HG03280 (cell line): ENCODE results near the gene NGEF.

Source experiments
- ATAC-seq: cut with Tn5 transposase; IDR thresholded peaks from one replicate; pipeline ENCODE4 v1.9.1; 2021; ENCODE audit warnings: mild to moderate bottlenecking, moderate library complexity; ENCODE audit not compliant: unreplicated experiment

Gene NGEF

DNA sequence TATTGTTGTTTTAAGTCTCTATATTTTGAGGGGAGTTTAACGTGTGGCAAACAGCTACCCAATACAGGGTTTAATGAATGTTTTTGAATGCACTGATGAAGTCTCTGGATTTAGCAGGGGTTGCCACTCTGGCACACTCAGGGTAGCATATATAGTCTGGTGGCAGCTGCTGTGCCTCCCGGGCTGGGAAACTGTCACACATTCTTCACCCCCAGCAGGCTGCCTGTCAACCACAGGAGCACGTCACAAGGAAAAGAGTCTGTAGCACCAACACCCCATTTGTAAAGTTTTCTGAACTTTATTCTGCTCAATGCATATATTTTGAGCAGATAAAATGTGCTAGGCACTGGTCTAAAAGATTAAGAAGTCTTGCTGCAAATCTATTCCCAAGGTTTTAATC lies 39.3 kb downstream of the NGEF start:
- no peak for ATAC-seq

DNA sequence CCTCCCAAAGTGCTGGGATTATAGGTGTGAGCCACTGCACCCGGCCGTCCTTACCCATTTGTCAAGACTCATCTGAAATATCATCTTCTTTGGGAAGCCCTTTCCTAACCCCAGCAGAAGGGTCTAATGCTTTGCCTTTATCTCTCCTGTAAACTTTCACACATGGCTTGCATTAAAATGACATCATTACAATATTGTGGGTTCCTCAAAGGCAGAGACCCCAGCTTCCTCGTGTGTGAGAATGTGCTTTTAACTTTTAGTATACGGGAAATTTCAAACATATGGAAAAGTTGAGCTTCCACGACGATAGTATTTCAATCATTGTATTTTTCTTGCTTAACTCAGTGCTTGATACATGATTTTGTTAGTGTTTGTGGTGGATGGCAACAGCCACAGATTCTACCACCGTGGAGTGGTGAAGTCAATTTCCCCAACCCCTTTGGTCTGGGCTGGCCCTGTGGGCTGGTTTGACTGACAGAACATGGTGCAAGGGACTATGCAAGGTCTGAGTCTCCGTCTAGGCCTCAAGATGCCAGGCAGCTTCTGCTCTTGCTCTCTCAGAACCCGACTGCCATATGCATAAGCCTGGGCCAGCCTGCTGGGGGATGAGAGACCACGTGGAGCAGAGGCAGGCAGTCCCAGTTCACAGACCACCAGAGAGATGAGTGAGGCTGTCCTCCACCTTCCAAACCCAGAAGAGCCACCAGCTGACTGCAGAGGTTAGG lies 39.9 kb downstream of the NGEF start:
- ATAC-seq: no peak

DNA sequence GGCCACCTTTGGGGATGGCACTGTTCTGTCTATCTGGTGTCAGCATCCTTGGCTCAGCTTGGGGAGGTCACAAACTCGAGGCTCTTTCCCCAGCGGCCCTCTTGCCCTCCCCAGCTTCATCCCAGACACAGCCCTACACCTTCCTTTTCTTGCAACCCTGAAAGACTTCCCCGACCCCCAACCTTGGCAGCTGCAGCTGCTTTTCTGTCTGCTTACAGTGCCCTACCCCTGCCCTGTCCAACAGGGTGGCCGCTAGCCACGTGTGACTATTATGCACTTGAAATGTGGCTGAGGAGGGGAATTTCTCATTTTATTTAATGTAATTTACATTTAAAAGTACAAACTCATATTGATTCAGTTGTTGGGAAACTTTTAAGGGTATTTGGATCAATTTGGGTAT lies 41.3 kb downstream of the NGEF start:
- ATAC-seq: no peak

DNA sequence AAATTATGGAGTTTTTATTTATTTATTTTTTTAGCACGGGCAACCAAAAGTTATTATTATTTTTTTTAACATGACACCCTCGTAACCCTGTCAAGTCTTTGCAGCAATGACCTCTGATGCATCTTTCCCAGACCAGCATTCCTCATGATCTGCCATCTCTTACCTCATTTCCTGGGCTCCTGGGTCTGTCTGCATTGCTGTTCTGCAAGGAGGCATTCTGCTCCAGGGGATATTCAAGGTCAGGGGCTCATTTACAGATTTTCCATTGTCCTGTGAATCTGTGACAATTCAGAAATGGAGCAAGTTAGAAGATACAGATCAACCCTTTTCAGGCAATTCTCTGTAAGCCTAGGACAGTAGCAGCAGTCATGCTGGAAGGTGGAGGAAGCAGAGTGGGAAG lies 43.0 kb downstream of the NGEF start:
- ATAC-seq: no peak

DNA sequence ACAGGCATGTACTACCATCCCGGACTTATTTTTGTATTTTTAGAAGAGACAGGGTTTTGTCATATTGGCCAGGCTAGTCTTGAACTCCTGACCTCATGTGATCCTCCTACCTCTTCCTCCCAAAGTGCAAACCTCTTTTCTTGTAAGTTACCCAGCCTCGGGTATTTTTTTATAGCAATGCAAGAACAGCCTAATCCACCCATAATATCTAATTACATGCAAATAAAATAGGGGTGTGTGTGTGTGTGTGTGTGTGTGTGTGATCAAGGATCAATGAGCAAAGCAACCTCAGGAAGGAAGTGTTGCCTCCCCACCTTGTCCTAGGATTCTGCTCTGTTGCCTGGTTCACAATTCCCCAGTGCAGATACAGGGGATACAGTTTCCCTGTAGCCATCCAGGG lies 45.6 kb downstream of the NGEF start:
- ATAC-seq: no peak

DNA sequence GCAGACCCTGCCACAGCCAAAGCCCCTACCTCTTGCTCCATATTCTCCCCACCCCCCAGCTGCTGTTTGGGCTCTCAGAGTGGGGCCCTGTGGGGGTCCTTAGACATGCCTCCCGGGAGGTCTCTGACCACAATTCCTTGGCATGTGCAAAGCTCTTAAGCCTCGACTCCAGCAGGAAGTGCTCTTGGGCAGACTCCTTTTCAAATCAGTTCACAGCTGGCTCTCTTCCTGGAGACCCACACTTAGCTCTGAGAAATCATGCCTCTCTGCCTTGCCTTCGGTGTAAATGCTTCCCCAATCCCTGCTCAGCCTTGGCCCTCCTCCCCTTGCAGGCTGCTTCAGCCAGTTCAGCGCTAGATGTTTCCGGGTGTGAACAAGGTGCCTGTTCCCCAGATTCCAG lies 46.9 kb downstream of the NGEF start:
- no peak for ATAC-seq

DNA sequence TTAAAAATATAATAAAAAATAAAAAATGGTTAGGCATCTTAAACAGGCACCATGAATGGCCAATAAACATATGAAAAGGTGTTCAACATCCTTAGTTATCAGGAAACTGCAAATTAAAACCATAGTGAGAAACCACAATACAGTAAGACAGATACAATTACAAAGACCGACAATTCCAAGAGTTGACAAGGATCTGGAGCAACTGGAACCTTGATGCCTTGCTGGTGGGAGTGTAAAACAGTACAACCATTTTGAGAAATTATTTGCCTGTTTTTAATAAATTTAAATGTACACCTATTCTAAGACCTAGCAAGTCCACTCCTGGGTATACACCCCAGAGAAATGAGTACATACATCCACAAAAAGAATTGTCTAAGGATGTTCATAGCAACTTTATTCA lies 49.1 kb downstream of the NGEF start:
- ATAC-seq: no peak

DNA sequence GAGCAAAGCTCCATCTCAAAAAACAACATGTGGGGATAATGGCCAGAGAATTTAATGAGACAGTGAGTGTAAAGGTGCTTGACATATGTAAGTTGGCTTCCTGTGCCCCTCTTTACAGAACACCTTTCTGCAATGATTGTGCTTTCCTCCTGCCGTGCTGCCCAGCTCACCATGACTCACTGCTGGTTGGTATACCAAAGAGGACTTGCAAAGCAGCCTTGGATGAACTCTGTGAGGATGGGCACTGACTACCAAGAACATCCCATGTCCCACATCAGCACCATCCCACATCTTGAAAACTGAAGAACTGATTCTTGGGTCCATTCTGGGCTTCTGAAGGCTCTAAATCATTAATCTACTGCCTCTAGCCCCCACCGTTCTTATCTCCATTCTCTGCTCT lies 52.2 kb downstream of the NGEF start:
- ATAC-seq: no peak

DNA sequence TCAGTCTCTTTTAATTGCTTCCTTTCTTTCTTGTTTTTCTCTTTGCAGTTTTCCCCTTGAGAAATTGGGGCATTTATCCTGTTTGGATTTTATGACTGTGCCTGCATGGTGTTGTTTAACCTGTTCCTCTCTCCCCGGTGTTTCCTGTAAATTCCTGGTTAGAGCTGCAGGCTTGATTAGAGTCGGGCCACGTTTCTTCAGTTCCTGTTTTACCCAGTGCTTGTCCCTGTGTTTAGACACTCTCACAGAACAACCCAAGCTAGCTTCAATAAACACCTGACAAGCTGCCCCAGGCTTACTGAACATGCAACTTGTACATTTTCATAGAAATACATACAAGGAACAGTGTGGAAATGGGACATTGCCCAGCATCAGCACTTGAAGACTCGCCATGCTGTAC lies 53.9 kb downstream of the NGEF start:
- ATAC-seq: no peak

DNA sequence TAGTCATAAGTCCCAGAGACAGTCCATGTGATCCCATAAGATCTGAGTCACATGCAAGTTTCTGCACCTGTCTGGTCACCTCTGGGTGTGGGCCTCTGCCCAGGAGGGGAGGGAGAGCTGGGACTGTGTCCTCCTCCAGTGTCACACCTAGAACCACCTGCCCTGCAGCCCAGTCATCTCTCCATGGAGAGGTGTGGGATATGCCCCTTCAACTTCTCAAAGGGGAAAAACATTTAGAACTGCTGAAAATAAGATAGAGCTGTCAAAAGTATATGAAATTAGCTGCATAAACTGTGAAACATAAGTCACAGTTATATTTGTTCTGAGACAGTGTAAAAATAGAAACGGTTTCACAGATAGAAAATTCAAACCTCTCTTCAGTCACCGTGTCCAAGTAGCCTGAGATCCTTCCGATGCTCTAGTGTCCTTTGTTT lies 55.4 kb downstream of the NGEF start:
- ATAC-seq: peak; percentile 53

DNA sequence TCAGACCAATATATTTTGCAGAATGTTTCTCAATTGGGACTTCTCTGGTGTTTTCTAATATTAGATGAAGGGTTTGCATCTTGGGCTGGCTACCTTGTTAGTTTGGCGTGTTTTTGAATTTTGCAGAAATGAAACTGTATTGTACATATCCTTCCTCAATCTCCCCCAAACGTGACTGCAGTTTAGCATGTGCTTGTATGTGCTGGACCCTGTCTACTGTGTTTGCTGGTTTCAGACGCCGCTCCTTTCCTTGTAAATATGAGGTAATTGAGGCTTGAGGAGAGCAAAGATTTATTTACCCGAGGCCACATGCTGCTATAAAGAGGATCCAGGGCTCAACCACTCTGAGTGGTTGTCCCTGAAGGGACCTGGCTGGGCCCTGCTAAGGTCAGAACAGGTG lies 57.2 kb downstream of the NGEF start:
- ATAC-seq: no peak

DNA sequence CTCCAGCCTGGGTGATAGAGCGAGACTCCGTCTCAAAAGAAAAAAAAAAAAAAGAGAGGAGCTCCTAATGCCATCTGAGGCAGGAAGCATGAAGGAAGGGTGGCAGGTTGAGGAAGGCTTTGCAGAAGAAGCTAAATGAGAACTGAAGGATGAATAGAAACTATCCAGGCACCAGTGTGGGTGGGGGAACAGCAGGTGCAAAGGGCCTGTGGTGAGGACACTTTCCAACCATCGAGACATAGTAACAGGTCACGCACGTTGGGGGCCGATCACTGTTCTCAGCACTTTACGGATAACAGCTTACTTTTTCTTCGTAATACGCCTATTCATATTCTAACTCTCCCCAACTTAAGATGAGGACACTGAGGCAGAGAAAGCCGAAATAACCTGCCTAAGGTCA lies 58.4 kb downstream of the NGEF start:
- no peak for ATAC-seq

DNA sequence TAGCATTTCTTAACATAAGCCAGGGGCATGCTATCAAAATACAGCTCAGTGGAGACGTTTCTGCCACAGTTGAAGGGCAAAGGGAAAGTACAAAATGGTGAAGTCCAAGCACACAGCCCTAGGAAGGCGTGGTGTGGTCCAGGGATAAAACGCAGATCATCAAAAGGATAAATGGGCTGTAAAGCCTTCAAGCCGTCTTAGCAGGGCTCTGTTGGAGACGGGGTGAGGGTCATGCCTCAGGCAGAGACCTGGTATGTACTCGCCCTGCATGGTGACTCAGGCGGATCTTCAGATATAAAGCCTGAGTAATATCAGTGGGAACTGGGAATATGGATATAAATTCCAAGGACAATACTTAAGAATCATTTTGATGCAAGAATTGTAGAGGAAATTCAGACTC lies 61.2 kb downstream of the NGEF start:
- ATAC-seq: no peak

DNA sequence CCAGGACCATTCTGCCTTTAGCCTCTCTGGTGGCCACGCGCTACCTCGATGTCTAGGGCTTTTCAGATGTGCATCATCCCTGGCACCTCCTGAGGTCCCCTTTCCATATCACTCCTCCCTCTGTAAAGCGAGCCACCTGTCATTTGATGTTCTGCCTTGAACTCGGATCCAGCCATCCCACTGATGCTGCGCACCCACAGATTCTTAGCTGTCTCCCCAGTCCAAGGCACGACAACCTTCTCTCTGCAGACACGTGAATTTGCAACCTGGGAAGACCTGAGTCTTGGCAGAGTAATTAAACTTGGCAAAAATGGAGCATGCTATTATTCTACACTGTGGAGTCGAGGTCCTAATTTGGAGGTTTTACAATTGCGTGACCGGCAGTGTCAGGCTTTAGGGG lies 61.9 kb downstream of the NGEF start:
- no peak for ATAC-seq

DNA sequence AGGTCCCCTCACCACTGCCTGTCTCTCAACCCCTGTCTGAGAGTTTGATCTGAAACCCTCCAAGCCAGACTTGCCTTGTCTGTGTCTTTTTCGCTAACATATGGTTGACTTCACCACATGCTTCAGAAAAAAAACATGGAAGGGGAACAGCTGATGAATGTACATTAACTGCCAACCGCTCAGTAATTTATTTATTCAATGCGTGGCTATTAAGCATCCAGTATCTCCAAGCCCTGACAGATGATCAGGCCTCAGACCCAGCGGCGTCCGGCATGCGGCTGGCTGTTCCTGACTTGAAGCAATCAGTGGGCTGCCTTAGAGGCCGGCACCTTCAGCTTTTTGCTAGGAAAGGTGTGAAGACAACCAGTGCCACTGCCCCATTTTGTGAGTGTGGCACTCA lies 62.3 kb downstream of the NGEF start:
- ATAC-seq: no peak

DNA sequence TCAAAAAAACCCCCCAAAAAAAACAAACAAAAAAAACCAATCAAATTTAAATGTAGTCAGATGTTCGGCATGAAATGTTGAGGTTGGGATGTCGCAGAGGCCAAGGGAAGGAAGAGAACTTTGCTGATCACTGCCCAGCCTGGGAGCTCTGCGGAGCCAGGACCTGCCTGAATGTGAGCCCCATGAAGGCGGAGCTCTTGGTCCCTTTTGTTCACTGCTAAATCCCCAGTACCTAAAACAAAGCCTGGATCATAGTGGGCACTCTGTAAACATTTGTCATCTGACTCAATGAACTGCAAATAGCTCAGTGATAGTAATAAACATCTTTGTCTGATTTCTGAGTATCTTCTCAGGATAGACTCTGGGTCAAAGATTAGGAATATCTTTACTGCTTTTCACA lies 64.0 kb downstream of the NGEF start:
- ATAC-seq: no peak

DNA sequence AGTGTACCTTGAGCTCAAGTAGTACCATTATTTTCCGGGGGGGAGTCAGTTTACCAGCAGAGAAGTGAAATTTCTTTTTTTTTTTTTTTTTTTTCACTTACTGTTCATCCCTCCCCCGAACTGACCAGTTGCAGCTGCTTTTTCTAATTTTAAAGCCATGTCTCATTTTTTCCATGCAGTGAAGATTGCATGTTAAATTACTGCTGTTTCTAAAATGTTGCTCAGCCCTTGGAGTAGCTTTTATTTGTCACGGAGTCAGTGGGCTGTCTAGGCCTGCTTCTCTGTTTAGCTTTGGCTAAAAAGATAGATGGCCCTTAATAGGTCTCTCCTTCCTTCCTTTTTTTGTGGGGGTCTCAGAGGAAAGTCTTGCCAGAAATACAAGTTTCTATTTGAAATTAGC lies 70.2 kb downstream of the NGEF start:
- ATAC-seq: no peak

DNA sequence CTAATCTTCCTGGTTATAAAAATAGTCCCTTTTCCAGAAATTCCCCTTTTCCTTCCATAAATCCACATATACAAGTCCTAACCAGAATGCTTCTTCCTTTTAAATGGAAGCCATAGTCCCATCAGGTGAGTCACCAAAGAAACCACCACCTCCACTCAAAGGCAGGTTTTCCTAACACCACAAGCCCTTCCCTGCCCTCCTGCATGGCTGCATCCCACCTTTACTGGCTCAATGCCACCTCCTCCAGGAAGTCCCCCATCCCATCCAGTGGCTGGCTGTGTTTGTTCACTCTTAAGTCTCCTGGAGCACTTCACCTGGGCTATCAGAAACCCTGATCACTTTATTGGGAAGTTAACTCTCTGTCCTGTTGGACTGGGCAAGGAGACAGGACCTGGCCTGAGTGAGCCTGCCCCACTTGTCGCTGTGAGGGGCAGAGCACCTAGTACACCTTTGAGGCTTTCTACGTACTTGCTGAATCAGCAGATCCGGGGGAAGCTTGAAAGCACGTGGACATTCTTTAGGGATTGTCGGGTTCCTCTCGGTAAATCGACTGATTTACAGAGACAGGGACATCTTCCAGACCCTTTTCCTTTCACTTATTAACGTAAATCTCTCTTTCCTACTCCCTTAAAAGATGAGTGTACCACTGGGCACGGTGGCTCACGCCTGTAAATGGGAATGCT lies 71.0 kb downstream of the NGEF start:
- ATAC-seq: no peak

DNA sequence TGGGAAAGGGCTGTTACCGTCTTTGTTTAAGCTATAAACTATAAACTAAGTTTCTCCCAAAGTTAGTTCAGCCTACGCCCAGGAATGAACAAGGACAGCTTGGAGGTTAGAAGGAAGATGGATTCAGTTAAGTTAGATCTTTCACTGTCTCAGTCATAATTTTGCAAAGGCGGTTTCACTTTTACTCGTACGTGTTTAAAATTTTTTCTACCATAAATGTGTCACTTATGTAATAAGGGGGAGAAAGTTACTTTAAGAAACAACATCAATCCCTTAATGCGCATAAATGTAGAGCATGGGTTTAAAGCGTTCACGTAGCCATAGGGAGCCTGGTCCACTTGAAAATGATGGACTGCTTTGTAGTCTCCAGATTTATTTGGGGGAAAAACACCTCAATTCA lies 71.7 kb downstream of the NGEF start:
- ATAC-seq: no peak

DNA sequence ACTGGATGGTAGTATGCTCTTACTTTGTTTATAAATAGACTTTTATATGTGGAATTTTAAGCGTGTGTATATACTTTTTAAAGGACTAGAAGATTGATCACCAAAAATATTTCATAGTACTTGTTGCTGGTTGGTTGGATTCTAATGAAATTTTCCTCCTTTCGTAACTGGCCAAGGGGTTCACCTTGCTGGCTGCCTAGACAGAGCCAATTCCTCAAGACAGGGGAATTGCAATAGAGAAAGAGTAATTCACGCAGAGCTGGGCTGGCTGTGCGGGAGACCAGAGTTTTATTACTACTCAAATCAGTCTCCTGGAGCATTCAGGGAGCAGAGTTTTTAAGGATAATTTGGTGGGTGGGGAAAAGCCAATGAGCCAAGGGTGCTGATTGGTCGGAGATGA lies 72.3 kb downstream of the NGEF start:
- no peak for ATAC-seq

DNA sequence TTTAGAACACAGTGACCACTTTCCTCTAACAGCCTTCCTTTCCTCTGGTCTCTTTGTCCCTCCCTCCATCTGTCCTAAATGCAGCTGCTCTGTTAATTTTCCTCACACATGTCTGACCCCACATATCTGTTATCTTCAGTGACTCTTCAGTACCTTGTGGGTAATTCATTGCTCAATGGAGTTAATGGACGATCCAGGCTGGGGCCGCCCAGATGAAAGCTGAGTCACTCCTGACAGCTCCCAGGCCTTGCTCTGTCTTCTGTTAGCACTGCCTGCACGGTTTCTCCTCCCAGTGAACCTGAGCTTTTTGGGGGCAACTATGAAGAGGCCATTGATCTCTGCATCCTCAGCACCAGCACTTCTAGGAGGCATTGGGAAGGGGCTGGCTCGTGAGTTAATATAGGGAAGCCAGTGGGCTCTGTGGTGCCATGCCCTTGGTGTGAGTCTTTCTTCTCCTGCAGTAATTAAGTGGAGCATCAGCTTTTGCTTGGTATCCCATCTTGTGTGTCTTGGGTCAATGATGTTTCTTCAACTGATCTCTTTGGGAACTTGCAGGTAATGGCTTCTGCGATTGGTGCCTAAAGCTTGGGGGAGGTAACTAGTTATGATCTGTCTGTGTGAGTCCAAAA lies 75.7 kb downstream of the NGEF start:
- no peak for ATAC-seq

DNA sequence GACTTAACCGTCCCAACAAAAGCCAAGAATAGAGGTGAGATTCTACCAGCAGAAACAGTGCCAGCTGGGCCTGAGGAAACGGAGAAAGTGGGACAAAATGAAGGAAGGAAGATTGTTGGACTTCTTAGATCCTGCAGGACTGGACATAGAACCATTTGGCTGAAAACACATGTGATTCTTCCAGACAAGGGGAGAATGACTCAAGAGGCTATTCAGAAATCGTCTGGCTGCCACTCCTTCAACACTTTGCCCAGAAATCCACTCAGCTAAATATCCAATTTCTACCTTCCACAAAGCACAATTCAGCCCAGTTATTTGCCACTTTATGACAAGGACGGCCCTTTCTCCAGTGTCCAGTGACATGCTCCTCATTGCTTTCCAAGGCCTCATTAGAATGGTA lies 81.4 kb downstream of the NGEF start:
- ATAC-seq: no peak

DNA sequence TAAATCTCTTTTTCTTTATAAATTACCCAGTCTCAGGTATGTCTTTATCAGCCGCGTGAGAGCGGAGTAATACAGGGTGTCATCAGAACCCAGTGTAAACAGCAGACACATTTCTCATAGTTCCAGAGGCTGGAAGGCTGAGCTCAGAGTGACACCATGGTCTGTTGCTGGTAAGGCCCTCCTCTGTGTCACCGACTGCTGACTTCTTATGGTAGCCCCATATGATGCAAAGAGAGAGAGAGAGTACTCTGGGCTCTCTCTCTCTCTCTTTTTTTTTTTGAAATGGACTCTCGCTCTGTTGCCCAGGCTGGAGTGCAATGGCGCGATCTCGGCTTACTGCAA lies 83.0 kb downstream of the NGEF start:
- ATAC-seq: no peak
